Mucosa of rectum (tissue), 2 donors: ENCODE results near the gene ENPP3.

Source experiments
- H3K27ac ChIP-seq, 2 donors: one replicate each; pipeline ENCODE4 v1.7.0; 2013; ENCODE audit warnings: inconsistent platforms in 2 of 2, low read depth in 2 of 2, low read length in 2 of 2
- H3K27me3 ChIP-seq, 2 donors: one replicate each; pipeline ENCODE4 v1.7.0; 2013; ENCODE audit warnings: low read length in 2 of 2; ENCODE audit not compliant: control insufficient read depth in 2 of 2, insufficient read depth in 2 of 2
- H3K36me3 ChIP-seq, 2 donors: one replicate each; pipeline ENCODE4 v1.7.0; 2013; ENCODE audit warnings: low read length in 2 of 2; ENCODE audit not compliant: control insufficient read depth in 2 of 2, insufficient read depth in 2 of 2
- H3K4me1 ChIP-seq, 2 donors: one replicate each; pipeline ENCODE4 v1.7.0; 2013; ENCODE audit warnings: low read length in 2 of 2, mild to moderate bottlenecking in 1 of 2; ENCODE audit not compliant: control insufficient read depth in 2 of 2, insufficient read depth in 2 of 2
- H3K4me3 ChIP-seq, 2 donors: one replicate each; pipeline ENCODE4 v1.7.0; 2013; ENCODE audit warnings: low read length in 2 of 2
- H3K9ac ChIP-seq, 2 donors: one replicate each; pipeline ENCODE4 v1.7.0; 2013; ENCODE audit warnings: low read length in 2 of 2, low read depth in 1 of 2, mild to moderate bottlenecking in 1 of 2
- H3K9me3 ChIP-seq, 2 donors: one replicate each; pipeline ENCODE4 v1.7.0; 2013; ENCODE audit warnings: low read length in 2 of 2; ENCODE audit not compliant: control insufficient read depth in 2 of 2
- donor health status: healthy.
- donor health status: Normal muscosa, but diverticular disease.

ENPP3 gene

DNA sequence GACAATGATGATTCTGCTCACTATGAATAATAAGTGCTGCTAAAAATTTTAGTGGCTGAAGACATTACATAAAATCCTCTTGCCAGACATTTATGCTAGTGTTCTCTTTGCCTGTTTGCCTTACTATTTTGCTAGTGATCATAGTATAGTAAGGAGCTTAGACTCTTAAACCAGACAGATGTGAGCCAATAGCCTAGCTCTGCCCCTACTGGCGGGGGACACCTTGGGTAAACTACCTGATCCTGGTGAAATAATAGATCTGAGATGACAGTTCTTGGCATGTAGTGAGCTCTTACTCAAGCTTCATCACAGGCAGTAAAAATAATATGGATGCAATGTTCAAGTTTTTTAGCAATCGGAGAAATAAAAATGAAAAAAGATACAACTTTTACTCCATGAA is 18.8 kb downstream of the ENPP3 start:
- no peak overlapping the region for H3K27ac ChIP-seq
- H3K27me3 ChIP-seq, result no peaks in the 10 kb centered on the region

DNA sequence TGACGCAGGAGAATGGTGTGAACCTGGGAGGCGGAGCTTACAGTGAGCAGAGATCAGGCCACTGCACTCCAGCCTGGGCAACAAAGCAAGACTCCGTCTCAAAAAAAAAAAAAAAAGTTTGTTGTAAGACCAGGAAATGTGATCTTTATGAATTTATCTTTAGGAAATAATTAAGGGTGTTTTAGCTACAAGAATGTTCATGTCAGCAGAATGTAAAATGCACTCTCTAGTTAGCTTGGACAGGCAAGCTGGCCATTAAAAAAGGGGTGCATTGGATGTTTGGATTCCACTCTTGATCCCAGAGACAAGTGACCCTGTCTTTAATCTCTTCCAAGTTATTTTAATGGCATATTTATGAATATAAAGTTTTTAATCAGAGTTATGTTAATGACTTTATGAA is 19.6 kb downstream of the ENPP3 start:
- Histone ChIP-seq H3K27ac (no peak overlapping the region), H3K27me3 (no peaks in the 10 kb centered on the region), H3K4me1 (peaks cover 10 to 12% of the 10 kb centered on the region in 2 donors), H3K36me3 (peaks cover 0 to 3% of the 10 kb centered on the region in 2 donors), H3K9me3 (no peaks in the 10 kb centered on the region), H3K9ac (no peak overlapping the region), H3K4me3 (no peak overlapping the region)

More for the DNA sequence above, 18.8 kb downstream of the ENPP3 start:
- Histone ChIP-seq H3K9ac (no peak overlapping the region), H3K4me3 (no peak overlapping the region), H3K9me3 (no peaks in the 10 kb centered on the region), H3K36me3 (peaks cover 0 to 3% of the 10 kb centered on the region in 2 donors), H3K4me1 (peaks cover 12 to 19% of the 10 kb centered on the region in 2 donors)

DNA sequence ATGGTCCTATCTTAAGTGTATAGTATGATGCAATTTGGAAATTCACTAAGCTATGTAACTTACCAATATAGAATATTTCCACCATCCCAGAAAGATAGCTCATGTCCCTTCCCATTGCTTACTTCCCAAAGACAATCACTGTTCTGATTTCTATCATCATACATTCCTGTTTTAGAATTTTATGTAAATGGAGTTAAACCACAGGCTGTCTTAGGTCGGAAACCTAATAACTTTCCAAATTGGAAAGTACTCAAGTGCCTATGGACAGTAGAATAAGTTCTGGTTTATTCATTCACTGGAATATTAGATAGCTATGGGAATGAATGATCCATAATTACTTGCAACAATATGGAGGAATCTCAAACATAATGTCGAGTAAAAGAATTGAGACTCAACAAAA is 20.1 kb downstream of the ENPP3 start:
- Histone ChIP-seq H3K27ac (no peak overlapping the region), H3K4me1 (peaks cover 5 to 7% of the 10 kb centered on the region in 2 donors), H3K9me3 (no peaks in the 10 kb centered on the region), H3K4me3 (no peak overlapping the region), H3K36me3 (peaks cover 0 to 3% of the 10 kb centered on the region in 2 donors), H3K9ac (no peak overlapping the region), H3K27me3 (no peaks in the 10 kb centered on the region)

DNA sequence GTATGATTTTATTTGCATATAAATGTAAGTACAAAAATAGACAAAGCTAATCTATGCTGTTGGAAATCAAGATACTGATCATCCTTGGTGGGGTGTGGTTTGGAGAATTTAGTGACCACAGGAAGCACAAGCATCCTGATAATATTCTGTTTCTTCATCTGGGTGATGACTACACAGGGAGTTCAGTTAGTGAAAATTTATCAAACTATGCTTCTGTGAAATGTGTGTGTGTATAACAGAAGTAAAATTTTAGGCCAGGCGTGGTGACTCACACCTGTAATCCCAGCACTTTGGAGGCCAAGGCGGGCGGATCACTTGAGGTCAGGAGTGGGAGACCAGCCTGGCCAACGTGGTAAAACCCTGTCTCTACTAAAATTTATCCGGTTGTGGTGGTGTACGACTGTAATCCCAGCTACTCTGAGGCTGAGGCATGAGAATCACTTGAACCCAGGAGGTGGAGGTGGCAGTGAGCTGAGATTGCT is 20.6 kb downstream of the ENPP3 start:
- Histone ChIP-seq H3K9ac (no peak overlapping the region), H3K36me3 (peaks cover 0 to 3% of the 10 kb centered on the region in 2 donors), H3K27me3 (no peaks in the 10 kb centered on the region), H3K4me3 (no peak overlapping the region), H3K27ac (no peak overlapping the region), H3K4me1 (peaks cover 5 to 6% of the 10 kb centered on the region in 2 donors), H3K9me3 (no peaks in the 10 kb centered on the region)

DNA sequence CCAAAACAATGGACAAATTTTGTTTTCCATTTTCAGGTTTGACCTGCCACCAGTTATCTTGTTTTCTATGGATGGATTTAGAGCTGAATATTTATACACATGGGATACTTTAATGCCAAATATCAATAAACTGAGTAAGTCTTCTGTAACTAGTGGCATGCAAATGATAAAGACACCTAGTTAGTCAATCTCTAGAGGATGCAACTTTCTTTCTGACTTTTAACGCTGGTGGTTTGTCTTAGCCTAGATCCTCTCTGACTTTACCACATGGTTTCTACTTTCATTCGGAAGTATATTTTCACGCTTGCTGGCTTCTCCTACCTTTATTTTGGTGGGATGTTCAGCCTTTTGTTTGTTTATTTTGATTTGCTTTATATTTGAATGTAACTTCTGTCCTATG is 21.2 kb downstream of the ENPP3 start:
- H3K36me3 ChIP-seq, result peaks cover 0 to 3% of the 10 kb centered on the region in 2 donors
- no peak overlapping the region for H3K27ac ChIP-seq
- no peaks in the 10 kb centered on the region for H3K4me1 ChIP-seq
- no peaks in the 10 kb centered on the region for H3K27me3 ChIP-seq
- H3K4me3 ChIP-seq, result no peak overlapping the region
- H3K9ac ChIP-seq, result no peak overlapping the region
- no peaks in the 10 kb centered on the region for H3K9me3 ChIP-seq

DNA sequence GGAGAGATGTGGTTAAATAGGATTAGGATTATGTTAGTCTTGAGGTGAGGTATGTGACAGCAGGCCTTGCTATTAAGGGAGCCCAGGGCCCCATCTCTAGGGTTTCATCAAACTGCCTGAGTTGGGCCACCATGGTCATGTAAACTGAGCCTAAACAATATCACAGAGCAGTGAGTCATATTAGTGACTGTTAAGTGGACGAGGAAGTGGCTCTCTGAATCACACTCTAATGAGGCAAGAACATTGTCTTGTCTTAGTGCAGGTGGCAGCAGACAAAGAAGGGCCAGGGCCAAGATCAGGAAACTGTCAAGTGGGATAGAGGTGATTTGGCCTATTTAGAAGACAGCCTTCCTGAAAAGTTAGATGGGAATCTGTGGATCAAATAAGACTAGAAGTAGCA is 23.1 kb downstream of the ENPP3 start:
- Histone ChIP-seq H3K4me1 (no peaks in the 10 kb centered on the region), H3K9ac (no peak overlapping the region), H3K27me3 (no peaks in the 10 kb centered on the region), H3K4me3 (no peak overlapping the region), H3K27ac (no peak overlapping the region), H3K9me3 (no peaks in the 10 kb centered on the region), H3K36me3 (no peaks in the 10 kb centered on the region)

DNA sequence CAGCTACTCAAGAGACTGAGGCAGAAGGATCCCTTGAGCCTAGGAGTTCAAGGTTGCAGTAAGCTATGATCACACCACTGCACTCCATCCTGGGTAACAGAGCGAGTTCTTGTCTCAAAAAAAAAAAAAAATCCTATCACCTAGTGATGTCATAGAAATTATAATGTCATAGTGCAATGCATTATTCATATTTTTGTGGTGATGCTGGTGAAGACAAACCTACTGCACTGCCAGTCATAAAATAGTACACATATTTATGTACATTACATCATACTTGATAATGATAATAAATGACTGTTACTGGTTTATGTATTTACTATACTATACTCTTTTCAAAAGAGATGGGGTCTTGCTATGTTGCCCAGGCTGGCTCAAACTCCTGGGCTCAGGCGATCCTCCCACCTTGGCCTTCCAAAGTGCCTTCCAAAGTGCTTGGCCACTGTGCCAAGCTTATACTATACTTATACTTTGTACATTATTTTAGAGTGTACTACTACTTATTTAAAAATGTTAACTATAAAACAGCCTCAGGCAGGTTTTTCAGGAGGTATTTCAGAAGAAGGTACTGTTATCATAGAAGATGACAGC is 26.6 kb downstream of the ENPP3 start:
- Histone ChIP-seq H3K9ac (no peak overlapping the region), H3K4me3 (no peak overlapping the region), H3K4me1 (no peaks in the 10 kb centered on the region), H3K36me3 (no peaks in the 10 kb centered on the region), H3K27ac (no peak overlapping the region), H3K9me3 (no peaks in the 10 kb centered on the region), H3K27me3 (no peaks in the 10 kb centered on the region)

DNA sequence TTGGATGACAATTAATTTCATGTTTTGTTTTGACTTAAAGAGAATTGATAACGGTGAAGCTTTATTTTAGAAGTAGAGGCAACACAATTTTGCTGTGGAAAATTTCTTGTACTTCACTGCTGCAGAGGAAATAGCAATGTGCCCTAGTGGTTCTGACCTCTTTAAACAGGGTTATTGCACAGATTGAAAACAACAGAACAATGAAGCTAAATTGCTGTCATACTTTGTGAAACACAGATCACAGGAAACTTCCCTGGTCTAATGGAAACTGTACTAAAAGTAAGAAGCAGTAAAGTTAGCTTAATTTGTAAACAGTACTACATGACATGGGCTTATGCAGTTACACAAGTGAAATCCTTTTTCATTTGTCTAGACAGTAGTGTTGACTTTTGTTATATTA is 32.8 kb downstream of the ENPP3 start:
- no peak overlapping the region for H3K27ac ChIP-seq
- no peak overlapping the region for H3K4me3 ChIP-seq
- H3K36me3 ChIP-seq, result peaks cover 0 to 5% of the 10 kb centered on the region in 2 donors
- H3K9me3 ChIP-seq, result no peaks in the 10 kb centered on the region
- H3K9ac ChIP-seq, result no peak overlapping the region
- no peaks in the 10 kb centered on the region for H3K4me1 ChIP-seq
- no peaks in the 10 kb centered on the region for H3K27me3 ChIP-seq

DNA sequence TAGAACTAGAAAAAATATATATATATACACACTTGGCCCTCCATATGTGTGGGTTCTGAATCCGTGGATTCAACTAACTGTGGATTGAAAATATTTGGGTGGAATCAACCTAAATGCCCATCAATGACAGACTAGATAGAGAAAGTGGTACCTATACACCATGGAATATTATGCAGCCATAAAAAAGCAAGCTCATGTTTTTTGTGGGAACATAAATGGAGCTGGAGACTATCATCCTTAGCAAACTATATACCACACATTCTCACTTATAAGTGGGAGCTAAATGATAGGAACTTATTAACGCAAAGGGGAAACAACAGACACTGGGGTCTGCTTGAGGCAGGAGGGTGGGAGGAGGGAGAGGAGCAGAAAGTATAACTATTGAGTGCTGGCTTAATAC is 36.1 kb downstream of the ENPP3 start:
- Histone ChIP-seq H3K4me3 (no peak overlapping the region), H3K9ac (no peak overlapping the region), H3K27ac (no peak overlapping the region), H3K27me3 (no peaks in the 10 kb centered on the region), H3K4me1 (no peaks in the 10 kb centered on the region), H3K9me3 (no peaks in the 10 kb centered on the region), H3K36me3 (peaks cover 0 to 5% of the 10 kb centered on the region in 2 donors)

DNA sequence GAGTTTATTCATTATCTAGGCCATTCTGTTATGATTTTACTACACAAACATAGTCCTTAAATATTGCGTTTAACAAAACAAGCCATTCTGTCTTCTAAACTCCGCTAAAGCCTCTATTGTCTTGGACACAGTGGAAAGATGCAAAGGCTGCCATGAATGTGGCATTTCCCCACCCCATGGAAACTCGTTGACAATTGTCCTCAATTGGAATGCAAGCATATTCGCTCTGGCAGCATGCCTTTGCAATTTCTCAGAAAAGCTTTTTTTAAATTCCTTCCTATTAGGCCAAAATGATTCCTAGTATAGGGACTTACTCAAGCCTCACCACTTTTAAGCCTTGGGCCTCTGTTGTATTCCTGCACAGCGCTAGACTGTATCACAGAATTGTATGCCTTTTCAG is 41.3 kb downstream of the ENPP3 start:
- no peaks in the 10 kb centered on the region for H3K36me3 ChIP-seq
- H3K27ac ChIP-seq, result no peak overlapping the region
- H3K9me3 ChIP-seq, result no peaks in the 10 kb centered on the region
- no peak overlapping the region for H3K9ac ChIP-seq
- H3K27me3 ChIP-seq, result no peaks in the 10 kb centered on the region
- no peaks in the 10 kb centered on the region for H3K4me1 ChIP-seq
- no peak overlapping the region for H3K4me3 ChIP-seq
